SK-MEL-5 (cell line): ENCODE measurements around the gene EARS2. TPM values are rescaled to one million over a fixed set of nuclear protein-coding genes. Genes with fewer than 3 reads are reported as not detected.

Experiments used
- DNase-seq: peaks from one replicate; pipeline ENCODE4 v3.0.0-alpha.2; 2016; ENCODE audit warnings: low read depth, low spot score
- in situ Hi-C: cut with HindIII; loops from 2 replicates; pipeline ENCODE4 v1.10.0; 2016; ENCODE audit warnings: low sequenced_read_pairs, high pct_unique_total_duplicates, low pct_unique_long_range_greater_than_20kb
- total RNA-seq: library from RNA; depleted of rRNA; stranded (reverse); fragments of >200 nt; shearing (Covaris generic); gene quantifications from 2 replicates; pipeline ENCODE4 v1.2.3, GENCODE V29; 2014

EARS2 gene
- total RNA-seq, 1 experiment from 2014 or later: 41.9 TPM

GRCh38 chr16:23538919-23539278 lies 18.3 kb downstream of the EARS2 start:
- no peak for DNase-seq
- in situ Hi-C loops: no loop called here

GRCh38 chr16:23537390-23537789 lies 19.8 kb downstream of the EARS2 start:
- in situ Hi-C loops: no loop called here
- DNase-seq: no peak

GRCh38 chr16:23535901-23536300 lies 21.2 kb downstream of the EARS2 start:
- in situ Hi-C loops: no loop called here
- DNase-seq: no peak

- in situ Hi-C loops: no loop called here
- DNase-seq: no peak
Measured at GRCh38 chr16:23534868-23535860, 22.0 kb downstream of the EARS2 start.

- in situ Hi-C loops: no loop called here
Measured at GRCh38 chr16:23532448-23532847, 24.7 kb downstream of the EARS2 start.

GRCh38 chr16:23530062-23530461 lies 27.1 kb downstream of the EARS2 start:
- in situ Hi-C loops: no loop called here
- DNase-seq: no peak

More at GRCh38 chr16:23532448-23532847, 24.7 kb downstream of the EARS2 start:
- no peak for DNase-seq

GRCh38 chr16:23528644-23529310 lies 28.4 kb downstream of the EARS2 start:
- in situ Hi-C loops: no loop called here
- DNase-seq: no peak

- DNase-seq: no peak
- in situ Hi-C loops: no loop called here
Measured at GRCh38 chr16:23527961-23528643, 29.0 kb downstream of the EARS2 start.

- DNase-seq: no peak
- in situ Hi-C loops: no loop called here
Measured at GRCh38 chr16:23524886-23525285, 32.3 kb downstream of the EARS2 start.

- in situ Hi-C loops: no loop called here
- DNase-seq: no peak
Measured at GRCh38 chr16:23523876-23524385, 33.2 kb downstream of the EARS2 start.

- DNase-seq: no peak
- in situ Hi-C loops: no loop called here
Measured at GRCh38 chr16:23523321-23523720, 33.8 kb downstream of the EARS2 start.

GRCh38 chr16:23521965-23522364 lies 35.2 kb downstream of the EARS2 start:
- no peak for DNase-seq
- in situ Hi-C loops: no loop called here

- no peak for DNase-seq
- in situ Hi-C loops: no loop called here
Measured at GRCh38 chr16:23521037-23521743, 36.0 kb downstream of the EARS2 start.

GRCh38 chr16:23520500-23520899 lies 36.6 kb downstream of the EARS2 start:
- no peak for DNase-seq
- in situ Hi-C loops: no loop called here

- in situ Hi-C loops: no loop called here
- no peak for DNase-seq
Measured at GRCh38 chr16:23519282-23519681, 37.9 kb downstream of the EARS2 start.

- in situ Hi-C loops: no loop called here
Measured at GRCh38 chr16:23518435-23518891, 38.7 kb downstream of the EARS2 start.

GRCh38 chr16:23516366-23517137 lies 40.6 kb downstream of the EARS2 start:
- in situ Hi-C loops: no loop called here
- no peak for DNase-seq

More at GRCh38 chr16:23518435-23518891, 38.7 kb downstream of the EARS2 start:
- DNase-seq: no peak
